Skeletal muscle tissue (tissue), 4 donors: Measurements from ENCODE around the gene XRCC6. TPM values are rescaled to one million over a fixed set of nuclear protein-coding genes. Genes with fewer than 3 reads are reported as not detected.

Experiments
- H3K27ac ChIP-seq: one replicate; pipeline ENCODE4 v1.7.0; 2013; ENCODE audit warnings: mild to moderate bottlenecking, low read depth, low read length, inconsistent platforms
- H3K27me3 ChIP-seq, 3 donors: one replicate each; pipeline ENCODE4 v1.7.0; 2013; ENCODE audit warnings: low read length in 3 of 3; ENCODE audit not compliant: control insufficient read depth in 3 of 3, insufficient read depth in 3 of 3
- H3K36me3 ChIP-seq, 3 donors: one replicate each; pipeline ENCODE4 v1.7.0; 2013; ENCODE audit warnings: low read length in 3 of 3; ENCODE audit not compliant: control insufficient read depth in 3 of 3, insufficient read depth in 3 of 3
- H3K4me1 ChIP-seq, 3 donors: one replicate each; pipeline ENCODE4 v1.7.0; 2013; ENCODE audit warnings: low read length in 3 of 3, mild to moderate bottlenecking in 3 of 3; ENCODE audit not compliant: control insufficient read depth in 3 of 3, insufficient read depth in 3 of 3
- H3K4me3 ChIP-seq, 3 donors: one replicate each; pipeline ENCODE4 v1.7.0; 2013; ENCODE audit warnings: low read length in 3 of 3
- H3K9ac ChIP-seq, 3 donors: one replicate each; pipeline ENCODE4 v1.7.0; 2013; ENCODE audit warnings: low read length in 3 of 3, mild to moderate bottlenecking in 3 of 3, moderate library complexity in 2 of 3, low read depth in 1 of 3
- H3K9me3 ChIP-seq, 3 donors: one replicate each; pipeline ENCODE4 v1.7.0; 2013; ENCODE audit warnings: low read length in 3 of 3; ENCODE audit not compliant: control insufficient read depth in 3 of 3
- total RNA-seq: library from RNA; depleted of rRNA; stranded (reverse); fragments of >200 nt; gene quantifications from one replicate; pipeline ENCODE4 v1.2.3, GENCODE V29; 2014
- donor health status: Osteomylitis.

The XRCC6 gene
- total RNA-seq, 1 donor from 2014 or later = 287 TPM

DNA sequence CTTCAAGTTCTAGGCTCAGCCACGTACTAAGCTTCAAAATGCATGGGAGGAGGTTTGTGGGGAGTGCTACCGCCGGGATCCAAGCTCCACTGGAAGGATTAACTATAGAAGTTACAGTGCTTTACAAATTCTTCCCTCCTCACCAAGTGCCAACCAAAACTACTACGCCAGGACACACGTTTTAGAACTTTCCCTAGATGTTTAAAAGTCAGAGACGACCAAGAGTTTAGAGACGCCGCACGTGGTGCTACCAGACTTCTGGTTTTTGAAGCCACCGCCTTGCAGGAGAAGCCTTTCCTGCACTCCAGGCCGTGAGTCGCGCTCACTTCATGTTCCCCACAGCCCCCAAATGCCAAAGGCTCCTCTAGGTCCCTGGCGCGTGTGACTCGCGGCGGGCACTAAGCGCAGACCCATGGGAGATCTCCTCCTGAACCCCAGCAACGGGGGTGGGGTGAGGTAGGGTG lies 66.8 kb downstream of the XRCC6 start:
- Histone ChIP-seq H3K36me3 (no peaks in the 10 kb centered on the region), H3K9me3 (no peaks in the 10 kb centered on the region), H3K27me3 (no peaks in the 10 kb centered on the region), H3K4me1 (peaks cover 7 to 23% (median 13%) of the 10 kb centered on the region in 3 donors), H3K4me3 (peak overlapping the region; percentile 89 to 96 (median 91)), H3K9ac (peak overlapping the region; percentile 91 to 97 (median 95)), H3K27ac (peak overlapping the region; percentile 95)

DNA sequence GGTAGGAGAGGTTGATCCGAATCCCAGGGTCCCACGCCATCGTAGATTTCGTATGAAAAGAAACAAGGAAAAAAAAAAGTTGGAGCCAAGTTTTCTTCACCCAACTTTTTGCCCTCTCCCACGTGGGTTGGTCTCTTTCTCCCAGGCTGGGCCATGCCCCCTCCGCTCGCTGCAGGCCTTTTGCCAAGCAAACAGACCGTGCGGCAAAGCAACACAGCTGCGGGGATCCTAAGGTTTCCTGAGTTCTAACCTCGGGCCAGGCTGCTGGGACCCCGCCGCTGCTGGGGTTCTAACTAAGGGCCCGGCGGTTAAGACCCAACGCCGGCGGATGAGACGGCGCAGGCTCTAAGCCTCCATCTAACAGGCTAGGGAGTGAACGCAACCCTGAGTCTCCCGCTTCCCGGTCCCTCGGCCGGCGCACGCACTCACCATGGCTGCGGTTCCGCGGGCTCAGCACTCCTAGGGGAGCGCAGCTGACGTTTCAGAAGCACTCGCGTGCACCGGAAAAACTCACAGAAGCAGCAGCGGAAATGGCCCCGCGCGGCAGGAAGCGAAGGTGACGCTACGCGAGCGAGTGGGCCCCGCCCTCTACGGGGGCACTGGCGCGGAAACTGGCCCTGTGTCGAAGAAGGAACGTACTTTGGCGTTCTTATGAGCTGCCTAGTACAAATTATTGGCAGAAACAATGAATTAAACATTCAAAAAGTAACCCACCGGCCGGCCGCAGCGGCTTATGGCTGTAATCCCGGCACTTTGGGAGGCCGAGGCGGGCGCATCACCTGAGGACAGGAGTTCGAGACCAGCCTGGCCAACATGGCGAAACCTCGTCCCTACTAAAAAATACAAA lies 67.5 kb downstream of the XRCC6 start, which contains the start of gene SNU13:
Gene SNU13, minus strand, starts transcription at position 503 of the 847 bp plus-strand sequence. Its CDS starts 71 bp downstream, at position 432.
- no peaks in the 10 kb centered on the region for H3K27me3 ChIP-seq
- H3K36me3 ChIP-seq = peaks cover 2 to 5% (median 5%) of the 10 kb centered on the region in 3 donors
- no peaks in the 10 kb centered on the region for H3K9me3 ChIP-seq
- H3K9ac ChIP-seq = peak within 1 kb of the TSS; percentile 91 to 97 (median 95)
- peak within 1 kb of the TSS; percentile 95 for H3K27ac ChIP-seq
- peak within 1 kb of the TSS; percentile 89 to 96 (median 91) for H3K4me3 ChIP-seq
- peaks cover 7 to 23% (median 13%) of the 10 kb centered on the region in 3 donors for H3K4me1 ChIP-seq

DNA sequence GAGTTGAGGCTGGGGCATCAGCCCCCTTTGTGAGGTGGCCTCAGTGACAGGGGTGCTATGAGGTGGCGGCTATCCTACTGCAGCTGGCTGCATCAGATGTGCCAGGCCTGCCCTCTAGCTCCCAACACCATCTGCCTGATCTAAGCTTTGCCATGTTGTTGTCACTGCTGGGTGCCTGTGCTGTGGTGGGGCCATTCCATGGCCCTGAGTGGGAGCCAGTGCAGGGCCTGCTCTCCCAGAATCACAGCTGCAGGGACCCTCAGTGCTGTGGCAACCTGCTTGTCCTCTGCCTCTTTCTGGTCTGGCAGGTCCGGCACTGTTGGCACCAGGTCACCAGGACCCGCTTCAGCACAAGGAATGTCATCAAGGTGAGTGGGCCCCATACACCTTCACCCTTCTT lies 69.4 kb downstream of the XRCC6 start:
- no peak overlapping the region for H3K9ac ChIP-seq
- no peaks in the 10 kb centered on the region for H3K27me3 ChIP-seq
- H3K9me3 ChIP-seq = no peaks in the 10 kb centered on the region
- H3K4me3 ChIP-seq = no peak overlapping the region
- peaks cover 7 to 23% (median 13%) of the 10 kb centered on the region in 3 donors for H3K4me1 ChIP-seq
- no peak overlapping the region for H3K27ac ChIP-seq
- H3K36me3 ChIP-seq = peaks cover 9 to 10% (median 9%) of the 10 kb centered on the region in 3 donors

DNA sequence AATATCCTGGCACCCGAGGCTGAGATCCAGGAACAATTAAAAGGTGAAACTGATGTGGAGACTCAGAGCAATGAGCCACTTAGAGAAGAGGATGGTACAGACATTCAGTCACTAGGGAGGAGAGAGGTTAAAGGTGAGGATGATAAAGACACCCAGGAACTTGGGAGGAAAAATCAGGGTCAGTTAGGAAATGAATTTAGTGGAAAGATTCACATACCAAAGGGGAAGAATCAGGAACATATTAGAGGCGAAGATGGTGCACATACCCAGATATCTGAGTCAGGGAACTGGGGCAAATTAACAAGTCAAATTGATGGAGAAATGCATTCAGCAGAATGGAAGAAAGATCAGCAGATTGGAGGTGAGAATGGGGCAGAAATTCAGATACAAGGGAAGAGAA lies 74.1 kb downstream of the XRCC6 start:
- H3K4me1 ChIP-seq = peaks cover 7 to 20% (median 16%) of the 10 kb centered on the region in 3 donors
- peaks cover 9 to 10% (median 9%) of the 10 kb centered on the region in 3 donors for H3K36me3 ChIP-seq
- H3K9ac ChIP-seq = no peak overlapping the region
- no peaks in the 10 kb centered on the region for H3K9me3 ChIP-seq
- H3K27me3 ChIP-seq = no peaks in the 10 kb centered on the region
- no peak overlapping the region for H3K27ac ChIP-seq
- no peak overlapping the region for H3K4me3 ChIP-seq

DNA sequence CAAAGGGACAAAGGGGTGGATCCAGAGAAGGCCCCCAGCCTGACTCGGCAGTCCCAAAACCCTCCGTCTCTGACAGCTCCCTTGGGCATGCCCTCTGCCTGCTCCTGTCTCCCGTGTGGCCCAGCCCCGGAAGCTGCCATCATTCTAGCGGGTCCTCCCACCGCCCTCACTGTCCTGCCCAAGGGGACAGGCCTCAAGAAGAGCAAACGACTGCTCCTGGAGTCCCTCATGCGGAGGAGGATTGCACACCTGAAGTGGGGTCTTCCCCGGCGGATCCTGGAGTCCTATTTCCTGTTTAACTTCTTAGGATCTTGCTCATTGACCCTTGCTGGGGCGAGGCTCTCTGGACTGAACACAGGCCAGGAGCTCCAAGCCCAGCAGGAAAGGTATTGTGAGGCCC lies 75.6 kb downstream of the XRCC6 start:
- peaks cover 7 to 16% (median 16%) of the 10 kb centered on the region in 3 donors for H3K4me1 ChIP-seq
- no peak overlapping the region for H3K27ac ChIP-seq
- H3K27me3 ChIP-seq = no peaks in the 10 kb centered on the region
- no peaks in the 10 kb centered on the region for H3K9me3 ChIP-seq
- no peak overlapping the region for H3K4me3 ChIP-seq
- peaks cover 9 to 10% (median 9%) of the 10 kb centered on the region in 3 donors for H3K36me3 ChIP-seq
- peak overlapping the region in 1 of 3 donors; percentile 64 for H3K9ac ChIP-seq

DNA sequence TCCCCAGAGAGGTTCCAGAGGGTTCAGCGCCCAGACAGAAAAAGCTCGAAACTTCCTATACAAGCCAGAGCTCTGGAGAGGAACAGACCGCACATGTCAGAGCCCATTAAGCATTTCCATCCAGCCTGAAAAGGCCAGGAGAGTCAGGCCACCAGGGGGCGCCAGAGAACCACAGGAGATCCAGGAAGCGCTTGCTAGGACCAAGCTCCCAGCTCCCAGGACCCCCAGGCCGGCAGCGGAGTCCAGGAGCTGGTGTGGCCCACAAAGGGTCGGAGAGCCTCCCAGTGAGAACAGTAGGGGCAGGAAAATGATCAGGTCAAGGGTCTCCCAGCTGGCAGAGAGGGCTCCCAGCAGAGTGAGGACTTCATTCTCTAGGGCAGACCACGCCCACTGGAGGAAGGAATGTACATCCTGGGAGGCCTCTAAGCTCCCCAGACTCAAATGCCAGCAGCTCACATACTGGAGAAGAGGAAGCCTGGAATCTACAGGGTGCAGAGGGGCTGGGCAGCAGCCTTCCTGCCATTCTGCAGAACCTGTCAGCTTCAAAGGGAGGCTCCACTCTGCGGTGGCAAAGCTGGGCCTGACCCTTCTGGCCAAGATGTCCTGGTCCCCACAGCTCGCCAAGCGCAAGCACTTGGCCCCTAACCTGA lies 76.2 kb downstream of the XRCC6 start:
- Histone ChIP-seq H3K4me1 (peaks cover 7 to 16% (median 16%) of the 10 kb centered on the region in 3 donors), H3K27me3 (no peaks in the 10 kb centered on the region), H3K9ac (peak overlapping the region in 1 of 3 donors; percentile 64), H3K9me3 (no peaks in the 10 kb centered on the region), H3K36me3 (peaks cover 9 to 10% (median 9%) of the 10 kb centered on the region in 3 donors), H3K4me3 (peak overlapping the region; percentile 23 to 56 (median 56)), H3K27ac (no peak overlapping the region)

DNA sequence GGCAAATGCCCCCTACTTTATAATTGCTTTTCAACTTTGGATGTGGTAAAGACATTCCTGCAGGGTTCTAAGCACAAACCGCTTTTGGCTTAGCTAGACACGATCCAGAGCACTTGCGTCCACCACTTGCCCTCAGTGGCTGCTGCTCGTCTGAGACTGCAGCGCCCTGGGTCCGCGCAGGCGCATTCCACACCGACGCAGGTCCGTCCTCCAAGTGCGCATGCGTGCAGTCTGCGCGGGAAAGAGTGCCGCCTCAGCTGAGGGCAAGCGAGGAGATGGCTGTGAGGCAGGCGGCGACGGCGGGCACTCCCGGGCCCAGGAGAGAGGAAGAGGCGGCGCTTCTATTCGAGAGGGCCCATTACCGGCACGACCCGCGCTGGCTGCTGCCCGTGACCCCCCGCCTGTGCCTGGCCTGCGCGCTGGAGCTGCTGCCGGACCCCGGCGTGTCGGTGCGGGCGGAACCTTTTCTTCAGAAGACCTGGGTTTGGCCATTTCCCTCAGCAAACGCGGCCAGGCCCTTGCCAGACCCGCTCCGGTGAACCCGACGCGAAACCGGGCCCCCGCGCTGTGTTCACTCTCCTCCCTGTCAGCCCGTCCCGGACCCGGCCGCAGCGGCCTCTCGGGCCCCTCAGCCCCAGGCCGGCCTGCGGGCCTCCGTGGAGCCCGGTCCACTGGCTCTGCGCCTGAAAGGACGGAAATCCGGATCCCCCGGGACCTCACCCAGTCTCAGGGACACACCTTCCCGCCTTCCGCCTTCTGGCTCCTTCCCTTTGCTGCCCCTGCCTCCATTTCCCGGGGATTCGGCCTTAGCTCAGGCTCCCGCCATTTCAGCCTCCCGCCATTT lies 78.4 kb downstream of the XRCC6 start, which contains the start of gene MEI1:
Gene MEI1, plus strand, starts transcription at position 240 of the 844 bp plus-strand sequence. Its CDS starts 36 bp downstream, at position 276.
- H3K9me3 ChIP-seq = no peaks in the 10 kb centered on the region
- H3K27ac ChIP-seq = no peak within 1 kb of the TSS
- peaks cover 7 to 16% (median 16%) of the 10 kb centered on the region in 3 donors for H3K4me1 ChIP-seq
- no peaks in the 10 kb centered on the region for H3K27me3 ChIP-seq
- H3K9ac ChIP-seq = peak within 1 kb of the TSS in 2 of 3 donors; percentile 30 to 62
- peak within 1 kb of the TSS; percentile 35 to 61 (median 49) for H3K4me3 ChIP-seq
- no peaks in the 10 kb centered on the region for H3K36me3 ChIP-seq

DNA sequence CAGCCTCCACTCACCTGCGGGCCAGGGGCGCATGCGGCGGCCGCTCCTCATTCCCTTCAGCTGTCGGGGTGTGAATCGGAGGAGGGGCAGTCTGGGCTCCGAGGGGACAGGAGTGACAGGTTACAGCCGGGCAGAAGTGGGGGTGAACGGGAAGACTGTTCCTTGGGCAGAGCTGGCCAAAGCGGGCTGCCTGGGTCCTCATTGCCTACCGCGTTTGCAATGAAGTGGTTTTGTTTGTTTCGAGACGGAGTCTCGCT lies 78.9 kb downstream of the XRCC6 start:
- Histone ChIP-seq H3K27me3 (no peaks in the 10 kb centered on the region), H3K4me1 (peaks cover 7 to 16% (median 16%) of the 10 kb centered on the region in 3 donors), H3K27ac (no peak overlapping the region), H3K9me3 (no peaks in the 10 kb centered on the region), H3K4me3 (no peak overlapping the region), H3K9ac (no peak overlapping the region), H3K36me3 (no peaks in the 10 kb centered on the region)

DNA sequence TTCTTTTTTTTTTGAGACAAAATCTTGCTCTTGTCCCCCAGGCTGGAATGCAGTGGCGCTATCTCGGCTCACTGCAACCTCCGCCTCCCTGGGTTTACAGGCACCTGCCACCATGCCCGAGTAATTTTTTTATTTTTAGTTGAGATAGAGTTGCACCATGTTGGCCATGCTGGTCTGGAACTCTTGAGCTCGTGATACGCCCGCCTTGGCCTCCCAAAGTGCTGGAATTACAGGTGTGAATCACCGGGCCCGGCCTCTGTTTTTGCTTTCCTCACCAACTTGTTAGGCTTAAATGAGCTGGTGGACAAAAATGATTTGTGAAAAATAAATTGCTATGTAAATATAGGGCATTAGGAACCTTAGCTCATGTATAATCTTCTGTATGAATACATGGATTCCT lies 81.7 kb downstream of the XRCC6 start:
- Histone ChIP-seq H3K4me1 (peaks cover 4 to 7% (median 5%) of the 10 kb centered on the region in 3 donors), H3K9ac (no peak overlapping the region), H3K36me3 (no peaks in the 10 kb centered on the region), H3K27ac (no peak overlapping the region), H3K9me3 (no peaks in the 10 kb centered on the region), H3K4me3 (no peak overlapping the region), H3K27me3 (no peaks in the 10 kb centered on the region)
